ENCODE results near the gene ITPR1.

The ITPR1 gene

GRCh38 chr3:4684976-4685375 is 191.8 kb downstream of the ITPR1 start (continued):
- no peak for TF ChIP-seq ZSCAN5A (tag by site-specific recombination; IDR thresholded peaks at IDR 0.05)
- TF ChIP-seq ZNF184 (tag by site-specific recombination; IDR thresholded peaks at IDR 0.05), result no peak
- no peak for TF ChIP-seq ZNF19 (tag by site-specific recombination; IDR thresholded peaks at IDR 0.05; ENCODE audit: low read depth)
- no peak for TF ChIP-seq ZNF274 (IDR thresholded peaks at IDR 0.05; ENCODE audit: low read length)
- no peak for TF ChIP-seq ZNF274 (tag by site-specific recombination; IDR thresholded peaks at IDR 0.05; ENCODE audit: borderline replicate concordance)
- TF ChIP-seq GLI2 (tag by site-specific recombination; IDR thresholded peaks at IDR 0.05; ENCODE audit: borderline replicate concordance, low read depth), result no peak
- TF ChIP-seq IKZF3 (tag by site-specific recombination; IDR thresholded peaks at IDR 0.05), result no peak

DNA sequence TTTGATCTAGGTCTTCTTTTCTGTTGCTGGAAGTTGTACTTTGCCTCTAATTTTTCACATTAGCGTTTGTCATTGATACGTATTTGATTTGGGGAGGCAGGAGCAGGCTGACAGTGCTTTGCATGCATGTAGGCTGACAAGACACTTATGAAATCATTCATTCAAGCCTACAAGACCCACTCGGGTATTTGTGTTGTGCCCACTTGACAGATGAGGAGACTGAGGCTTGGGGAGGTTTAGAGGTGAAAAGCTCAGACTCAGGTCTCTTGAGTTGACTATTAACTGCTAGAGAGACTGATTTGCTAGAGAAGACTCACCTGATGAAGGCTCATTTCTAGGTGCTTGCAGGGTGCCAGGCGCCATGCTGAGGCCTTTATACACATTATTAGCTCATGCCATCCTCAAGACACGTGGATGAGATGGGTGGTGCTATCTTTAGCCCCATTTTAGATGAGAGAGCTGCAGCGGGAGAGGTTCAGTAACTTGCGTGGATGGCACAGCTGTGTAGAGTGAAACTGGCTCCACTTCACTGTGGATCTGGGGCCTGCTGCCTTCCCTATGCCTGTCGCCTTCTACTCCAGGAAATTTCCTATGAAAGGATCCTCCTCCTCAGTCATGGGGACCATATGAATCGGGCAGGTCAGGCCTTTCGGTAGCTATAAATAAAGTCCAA is 192.7 kb downstream of the ITPR1 start:
- Histone ChIP-seq H3K4me3 (ENCODE audit: low read depth, low read length) (no peak overlapping the region), H3K4me1 (ENCODE audit: control insufficient read depth, insufficient read depth, low read length) (peaks cover 4% of the 10 kb centered on the region), H3K9me3 (ENCODE audit: control insufficient read depth, insufficient read depth, low read depth, low read length) (no peaks in the 10 kb centered on the region), H3K36me3 (ENCODE audit: control insufficient read depth in 2 of 2, insufficient read depth in 1 of 2, low read length in 2 of 2) (peaks cover 0 to 46% of the 10 kb centered on the region in 2 experiments; a peak in 1 of 3 replicates), H3K27ac (ENCODE audit: extremely low read depth, low read depth, low read length) (no peak overlapping the region)
- TF ChIP-seq, protein P1, sequence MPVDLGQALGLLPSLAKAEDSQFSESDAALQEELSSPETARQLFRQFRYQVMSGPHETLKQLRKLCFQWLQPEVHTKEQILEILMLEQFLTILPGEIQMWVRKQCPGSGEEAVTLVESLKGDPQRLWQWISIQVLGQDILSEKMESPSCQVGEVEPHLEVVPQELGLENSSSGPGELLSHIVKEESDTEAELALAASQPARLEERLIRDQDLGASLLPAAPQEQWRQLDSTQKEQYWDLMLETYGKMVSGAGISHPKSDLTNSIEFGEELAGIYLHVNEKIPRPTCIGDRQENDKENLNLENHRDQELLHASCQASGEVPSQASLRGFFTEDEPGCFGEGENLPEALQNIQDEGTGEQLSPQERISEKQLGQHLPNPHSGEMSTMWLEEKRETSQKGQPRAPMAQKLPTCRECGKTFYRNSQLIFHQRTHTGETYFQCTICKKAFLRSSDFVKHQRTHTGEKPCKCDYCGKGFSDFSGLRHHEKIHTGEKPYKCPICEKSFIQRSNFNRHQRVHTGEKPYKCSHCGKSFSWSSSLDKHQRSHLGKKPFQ (tag by site-specific recombination; IDR thresholded peaks at IDR 0.05), result no peak
- ChIA-PET POLR2A (interaction anchor here (0.8 kb wide), 1 partner anchor 293 kb away, joined by 3 read pairs; the partner anchor contains the start of gene BHLHE40), CTCF (interaction anchor here (0.5 to 3.2 kb wide), 5 partner anchors 26 to 372 kb away, joined by 3 to 10 read pairs (median 5); no protein-coding TSS in a partner anchor)

DNA sequence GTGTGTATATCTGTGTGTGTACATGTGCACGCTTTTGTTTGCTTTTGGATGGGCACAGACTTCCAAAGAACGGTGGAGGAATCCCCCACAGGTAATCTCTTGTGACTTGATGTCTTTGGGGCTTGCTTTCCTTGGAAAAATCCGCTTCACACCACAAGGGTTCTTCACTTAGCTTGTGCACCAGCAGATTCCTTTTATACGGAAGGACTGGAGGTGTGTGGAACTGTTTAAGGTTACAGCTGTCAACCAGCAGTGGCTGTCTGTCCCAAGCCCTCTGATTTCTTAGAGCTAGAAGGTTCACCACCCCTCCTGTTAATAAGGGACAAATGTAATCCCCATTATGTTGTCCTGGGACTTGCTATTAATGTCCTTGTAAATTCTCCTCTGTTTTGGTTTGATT is 193.5 kb downstream of the ITPR1 start:
- CTCF ChIA-PET, result interaction anchor here (0.5 to 3.2 kb wide), 4 partner anchors 23 to 333 kb away, joined by 4 to 10 read pairs (median 7); no protein-coding TSS in a partner anchor
- POLR2A ChIA-PET, result interaction anchor here (1.0 kb wide), 1 partner anchor 292 kb away, joined by 4 read pairs; the partner anchor contains the start of gene BHLHE40
- no peak overlapping the region for H3K4me3 ChIP-seq (ENCODE audit: low read depth, low read length)
- no peak overlapping the region for H3K27ac ChIP-seq (ENCODE audit: extremely low read depth, low read depth, low read length)
- H3K36me3 ChIP-seq (ENCODE audit: control insufficient read depth in 2 of 2, insufficient read depth in 1 of 2, low read length in 2 of 2), result peaks cover 0 to 42% of the 10 kb centered on the region in 2 experiments; a peak in 1 of 3 replicates
- no peaks in the 10 kb centered on the region for H3K9me3 ChIP-seq (ENCODE audit: control insufficient read depth, insufficient read depth, low read depth, low read length)
- H3K4me1 ChIP-seq (ENCODE audit: control insufficient read depth, insufficient read depth, low read length), result peaks cover 4% of the 10 kb centered on the region; the same call in 1 of the 2 replicates
- TF ChIP-seq WT1 (tag by site-specific recombination; IDR thresholded peaks at IDR 0.05) (no peak), ZNF112 (tag by site-specific recombination; IDR thresholded peaks at IDR 0.05) (no peak), ZNF174 (tag by site-specific recombination; IDR thresholded peaks at IDR 0.05) (no peak), ZNF202 (tag by site-specific recombination; IDR thresholded peaks at IDR 0.05; ENCODE audit: borderline replicate concordance) (no peak), ZNF394 (tag by site-specific recombination; IDR thresholded peaks at IDR 0.05; ENCODE audit: borderline replicate concordance) (no peak), ZBTB48 (tag by site-specific recombination; IDR thresholded peaks at IDR 0.05) (no peak), KLF16 (tag by site-specific recombination; IDR thresholded peaks at IDR 0.05) (no peak), PBX3 (CRISPR knock-in tag; IDR thresholded peaks at IDR 0.05) (no peak), INSM2 (tag by site-specific recombination; IDR thresholded peaks at IDR 0.05) (no peak), ZNF514 (tag by site-specific recombination; IDR thresholded peaks at IDR 0.05) (no peak), OSR2 (tag by site-specific recombination; IDR thresholded peaks at IDR 0.05) (no peak), ZNF701 (tag by site-specific recombination; IDR thresholded peaks at IDR 0.05) (no peak), SP3 (tag by site-specific recombination; IDR thresholded peaks at IDR 0.05) (no peak)
- TF ChIP-seq, protein P2, sequence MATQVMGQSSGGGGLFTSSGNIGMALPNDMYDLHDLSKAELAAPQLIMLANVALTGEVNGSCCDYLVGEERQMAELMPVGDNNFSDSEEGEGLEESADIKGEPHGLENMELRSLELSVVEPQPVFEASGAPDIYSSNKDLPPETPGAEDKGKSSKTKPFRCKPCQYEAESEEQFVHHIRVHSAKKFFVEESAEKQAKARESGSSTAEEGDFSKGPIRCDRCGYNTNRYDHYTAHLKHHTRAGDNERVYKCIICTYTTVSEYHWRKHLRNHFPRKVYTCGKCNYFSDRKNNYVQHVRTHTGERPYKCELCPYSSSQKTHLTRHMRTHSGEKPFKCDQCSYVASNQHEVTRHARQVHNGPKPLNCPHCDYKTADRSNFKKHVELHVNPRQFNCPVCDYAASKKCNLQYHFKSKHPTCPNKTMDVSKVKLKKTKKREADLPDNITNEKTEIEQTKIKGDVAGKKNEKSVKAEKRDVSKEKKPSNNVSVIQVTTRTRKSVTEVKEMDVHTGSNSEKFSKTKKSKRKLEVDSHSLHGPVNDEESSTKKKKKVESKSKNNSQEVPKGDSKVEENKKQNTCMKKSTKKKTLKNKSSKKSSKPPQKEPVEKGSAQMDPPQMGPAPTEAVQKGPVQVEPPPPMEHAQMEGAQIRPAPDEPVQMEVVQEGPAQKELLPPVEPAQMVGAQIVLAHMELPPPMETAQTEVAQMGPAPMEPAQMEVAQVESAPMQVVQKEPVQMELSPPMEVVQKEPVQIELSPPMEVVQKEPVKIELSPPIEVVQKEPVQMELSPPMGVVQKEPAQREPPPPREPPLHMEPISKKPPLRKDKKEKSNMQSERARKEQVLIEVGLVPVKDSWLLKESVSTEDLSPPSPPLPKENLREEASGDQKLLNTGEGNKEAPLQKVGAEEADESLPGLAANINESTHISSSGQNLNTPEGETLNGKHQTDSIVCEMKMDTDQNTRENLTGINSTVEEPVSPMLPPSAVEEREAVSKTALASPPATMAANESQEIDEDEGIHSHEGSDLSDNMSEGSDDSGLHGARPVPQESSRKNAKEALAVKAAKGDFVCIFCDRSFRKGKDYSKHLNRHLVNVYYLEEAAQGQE (tag by site-specific recombination; IDR thresholded peaks at IDR 0.05), result no peak

Measured in HEK293 (cell line).